ENCODE results near the gene CELF1. TPM values are rescaled to one million over a fixed set of nuclear protein-coding genes. Genes with fewer than 3 reads are reported as not detected.

Gene CELF1
- total and polyA plus RNA-seq, 2 of the 13 experiments (the other 11 are each of a cell fraction or from before 2014, with no cell fraction given) = 69.0 to 80.1 TPM

- in situ Hi-C loops (cut with HindIII; ENCODE audit: extremely low pct_ligation_motif_present, low pct_unique_long_range_greater_than_20kb) (no loop called here), intact Hi-C loops (cut with micrococcal nuclease; ENCODE audit: unreplicated experiment) (loop anchor here (5.0 kb wide), 1 partner anchor 519 kb away; no protein-coding TSS in a partner anchor)
- DNase-seq (ENCODE audit: low spot score) (no peak), ATAC-seq (peak; percentile 3; the same call in 1 of the 3 replicates), FAIRE-seq (no peak)
- H3K9ac ChIP-seq (ENCODE audit: insufficient read depth, low read depth, low read length) = peak within 1 kb of the TSS; percentile 58; the same call in 1 of the 2 replicates
- no peaks in the 10 kb centered on the region for H3K27me3 ChIP-seq (ENCODE audit: control insufficient read depth in 1 of 2, insufficient read depth in 2 of 2, low read length in 2 of 2)
- 88% methylated on average over 6 of the region's 12 CpGs for WGBS (ENCODE audit: low lambda C conversion rate)
- H3K4me2 ChIP-seq (ENCODE audit: low read depth, low read length) = peak within 1 kb of the TSS; percentile 91
- H3K79me2 ChIP-seq (ENCODE audit: insufficient read depth, low read length) = no peaks in the 10 kb centered on the region
- ChIA-PET POLR2A (interaction anchor here (0.5 to 1.0 kb wide), 3 partner anchors 11 to 133 kb away, joined by 3 to 5 read pairs (median 3); no protein-coding TSS in a partner anchor), CTCF (ENCODE audit: low intra/inter-chr PET ratio, low total read pairs) (no interaction called here)
- H3K36me3 ChIP-seq (replicated peaks in 1 of 2; ENCODE audit: control insufficient read depth in 1 of 2, insufficient read depth in 2 of 2, low read length in 2 of 2) = peaks cover 10 to 30% of the 10 kb centered on the region in 2 experiments
- H3K27ac ChIP-seq (ENCODE audit: extremely low read length, insufficient read depth, low read length) = no peak within 1 kb of the TSS
- H2AFZ ChIP-seq (ENCODE audit: low read length) = peak within 1 kb of the TSS; percentile 39
- no TSS peak for BruUV-seq (replicated peaks)
- H3K4me3 ChIP-seq (replicated peaks in 1 of 3; ENCODE audit: insufficient read depth in 1 of 3, low read depth in 2 of 3, low read length in 3 of 3) = peak within 1 kb of the TSS in 2 of 3 experiments; percentile 53 to 70; a peak in 2 of 6 replicates
- peaks cover 35% of the 10 kb centered on the region for H3K4me1 ChIP-seq (ENCODE audit: insufficient read depth, low read length)
- TF ChIP-seq HNRNPUL1 (IDR thresholded peaks at IDR 0.05; ENCODE audit: low read depth, low read length) (no peak), ZBTB49 (CRISPR knock-in tag; IDR thresholded peaks at IDR 0.05; ENCODE audit: borderline replicate concordance) (no peak), ZNF280D (CRISPR knock-in tag; IDR thresholded peaks at IDR 0.05) (no peak), ZNF343 (CRISPR knock-in tag; IDR thresholded peaks at IDR 0.05) (no peak), ZNF549 (CRISPR knock-in tag; IDR thresholded peaks at IDR 0.05) (no peak), NONO (IDR thresholded peaks at IDR 0.05) (no peak), NONO (CRISPR knock-in tag; conservative IDR thresholded peaks at IDR 0.05) (no peak), PCBP2 (optimal IDR thresholded peaks at IDR 0.05; ENCODE audit: low read depth, low read length, poor library complexity, severe bottlenecking) (no peak)
- H3K9me3 ChIP-seq (ENCODE audit: low read length) = no peaks in the 10 kb centered on the region
- H4K20me1 ChIP-seq (ENCODE audit: insufficient read depth, low read length) = no peaks in the 10 kb centered on the region
Observed at GRCh38 chr11:47586098-47586855, 33.3 kb upstream of the CELF1 start, which contains the start of gene FAM180B. Gene FAM180B, plus strand, starts transcription at chr11:47586678. Its CDS starts 91 bp downstream, at chr11:47586769.
